GM18868 (cell line): ENCODE results near the gene VASN.
A peak's percentile ranks its signal among the peaks of the same experiment; 100 is the strongest.
"Not testable (repeated sequence)": the region's sequence is repeated elsewhere in the genome, so short reads cannot be mapped to it uniquely, and the experiment has no call there.

Source experiments
- ATAC-seq: cut with Tn5 transposase; IDR thresholded peaks from one replicate; pipeline ENCODE4 v1.9.1; 2021; ENCODE audit warnings: mild to moderate bottlenecking, moderate library complexity; ENCODE audit not compliant: unreplicated experiment

The VASN gene

DNA sequence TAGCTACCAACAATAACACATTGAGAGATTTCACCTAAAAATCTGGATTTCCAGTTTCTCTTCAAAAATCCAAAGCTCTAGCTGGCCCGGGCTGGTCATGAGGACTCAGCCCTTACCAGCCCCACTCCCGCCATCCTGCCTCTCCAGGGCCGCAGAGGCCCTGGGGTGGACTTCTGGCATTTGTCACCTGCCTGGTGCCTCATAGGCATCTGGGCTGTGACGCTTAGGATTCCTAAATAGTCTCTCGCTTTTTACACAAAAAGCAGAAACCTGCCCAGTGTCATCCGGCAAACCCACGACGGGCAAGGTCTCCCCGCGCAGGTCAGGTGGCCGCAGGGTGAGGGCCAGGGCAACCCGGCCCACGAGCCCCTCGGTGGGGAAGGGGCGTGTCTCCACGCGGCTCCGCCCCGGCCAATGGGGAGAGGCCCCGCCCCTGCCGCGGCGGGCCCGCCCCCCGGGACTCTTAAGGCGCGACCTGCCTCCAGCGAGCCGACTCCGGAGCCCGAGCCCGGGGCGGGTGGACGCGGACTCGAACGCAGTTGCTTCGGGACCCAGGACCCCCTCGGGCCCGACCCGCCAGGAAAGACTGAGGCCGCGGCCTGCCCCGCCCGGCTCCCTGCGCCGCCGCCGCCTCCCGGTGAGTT is at the start of gene VASN:
TSS of gene VASN (plus strand) at position 492 of the 644 bp plus-strand sequence. CDS start 9,030 bp downstream, outside the sequence.
- peak; percentile 79 for ATAC-seq

DNA sequence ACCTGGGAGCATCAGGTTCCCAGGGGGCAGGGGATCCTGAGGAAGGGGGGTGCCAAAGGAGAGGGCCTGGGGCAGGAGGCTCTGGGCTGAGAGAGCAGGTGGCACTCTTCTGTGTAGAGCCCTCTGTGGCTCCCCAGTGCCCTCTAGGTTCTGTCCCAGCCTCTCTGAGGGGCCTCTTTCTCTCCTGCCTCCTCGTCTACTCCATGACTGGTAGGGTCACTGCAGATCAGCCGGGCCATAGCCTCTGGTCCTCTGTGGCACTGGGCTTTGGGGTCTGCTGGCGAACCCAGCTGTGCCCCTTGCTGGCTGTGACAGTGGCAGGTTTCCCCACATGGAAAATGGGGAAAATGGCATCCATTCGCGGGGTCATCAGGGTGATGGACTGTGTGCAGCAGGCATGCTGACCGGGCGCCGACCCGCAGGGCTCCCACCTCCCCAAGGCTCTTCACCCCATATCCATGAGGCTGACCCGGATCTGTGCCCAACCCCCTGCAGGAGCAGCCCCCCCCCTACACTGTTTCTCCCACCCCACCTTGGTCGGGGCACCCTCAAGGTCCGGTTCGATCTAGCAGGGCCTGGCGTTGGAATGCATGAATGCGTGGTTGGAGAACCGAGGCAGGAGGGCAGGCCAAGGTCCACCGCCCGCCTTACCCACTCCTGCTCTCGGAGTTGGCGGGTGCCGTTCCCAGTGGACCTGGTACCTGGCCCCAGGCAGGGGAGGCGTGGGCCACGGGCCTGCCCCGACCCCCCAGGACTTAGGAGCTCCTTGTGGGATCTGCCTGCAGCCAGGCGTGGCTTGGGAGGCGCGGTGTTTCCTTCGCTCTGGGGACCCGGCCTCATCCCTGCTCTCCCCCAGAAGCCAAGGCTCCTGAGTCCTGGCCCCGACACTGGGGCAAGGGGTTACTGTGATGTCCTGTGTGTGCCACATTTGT is 49.3 kb upstream of the VASN start:
- ATAC-seq: no peak

DNA sequence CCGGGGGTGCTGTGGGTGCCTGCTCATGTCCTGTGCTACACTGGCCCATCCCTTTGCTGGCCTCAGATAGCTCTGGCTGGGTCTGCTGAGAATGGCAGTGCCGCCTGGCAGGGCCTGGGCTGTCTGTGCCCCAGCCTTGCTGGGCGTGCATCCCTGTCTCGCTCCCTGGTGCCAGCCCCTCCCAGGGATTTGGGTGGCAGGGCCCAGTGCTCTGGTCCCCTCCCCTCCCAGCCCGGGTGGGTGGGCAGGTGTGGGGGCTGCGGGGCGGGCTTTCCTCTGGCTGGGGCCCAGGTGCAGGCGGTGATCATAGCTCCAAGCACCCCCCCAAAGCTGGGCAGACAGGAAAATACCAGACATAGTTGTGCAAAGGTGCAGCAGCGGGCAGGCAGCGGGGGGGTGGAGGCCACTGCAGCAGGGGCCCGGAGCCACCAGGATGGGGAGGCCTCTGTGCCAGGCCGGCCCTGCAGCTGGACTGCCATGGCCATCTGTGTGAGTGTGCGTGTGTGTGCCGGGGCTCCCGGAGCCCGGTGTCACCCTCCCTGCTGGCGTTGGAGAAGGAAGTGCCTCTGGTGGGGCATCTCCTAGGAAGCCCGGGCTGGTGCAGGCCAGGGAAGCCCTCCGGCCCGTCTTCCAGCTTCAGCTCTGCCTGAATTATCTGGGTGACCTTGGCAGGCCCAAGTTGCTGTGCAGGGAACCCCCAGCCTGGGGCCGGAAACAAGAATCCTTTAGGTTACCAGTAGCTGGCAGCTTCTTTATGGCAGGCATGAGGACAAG is 48.4 kb upstream of the VASN start:
- no peak for ATAC-seq

DNA sequence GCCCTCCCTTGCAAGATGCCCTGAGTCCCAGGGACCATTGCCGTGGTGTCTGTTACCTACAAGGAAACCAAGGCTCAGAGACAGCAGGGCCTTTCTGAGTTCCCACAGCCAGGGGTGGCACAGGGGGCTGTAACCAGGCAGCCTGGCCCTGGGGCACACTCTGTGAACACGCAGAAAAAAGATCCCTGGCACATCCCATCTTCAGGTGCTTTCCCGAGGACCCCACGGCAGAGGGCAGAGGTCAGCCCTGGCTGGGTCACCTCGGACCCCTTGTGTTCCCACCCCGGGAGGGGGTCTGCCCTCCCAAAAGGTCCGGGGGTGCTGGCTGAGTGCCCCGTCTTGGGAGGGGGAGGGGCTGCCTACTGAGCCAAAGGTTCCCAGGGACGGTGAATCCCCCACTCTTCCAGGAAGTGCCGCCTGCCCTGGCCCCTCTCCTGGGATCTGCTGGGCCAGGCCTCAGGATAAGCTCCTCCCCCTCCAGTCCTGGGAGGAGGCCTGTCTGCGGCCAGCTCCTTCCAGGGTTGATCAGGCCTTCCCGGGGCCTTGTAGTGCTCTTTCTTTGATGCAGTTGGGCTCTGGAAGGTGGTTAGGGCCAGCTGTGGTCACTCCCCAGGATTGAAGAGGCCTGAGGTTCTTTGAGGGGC is 47.7 kb upstream of the VASN start:
- ATAC-seq: no peak

DNA sequence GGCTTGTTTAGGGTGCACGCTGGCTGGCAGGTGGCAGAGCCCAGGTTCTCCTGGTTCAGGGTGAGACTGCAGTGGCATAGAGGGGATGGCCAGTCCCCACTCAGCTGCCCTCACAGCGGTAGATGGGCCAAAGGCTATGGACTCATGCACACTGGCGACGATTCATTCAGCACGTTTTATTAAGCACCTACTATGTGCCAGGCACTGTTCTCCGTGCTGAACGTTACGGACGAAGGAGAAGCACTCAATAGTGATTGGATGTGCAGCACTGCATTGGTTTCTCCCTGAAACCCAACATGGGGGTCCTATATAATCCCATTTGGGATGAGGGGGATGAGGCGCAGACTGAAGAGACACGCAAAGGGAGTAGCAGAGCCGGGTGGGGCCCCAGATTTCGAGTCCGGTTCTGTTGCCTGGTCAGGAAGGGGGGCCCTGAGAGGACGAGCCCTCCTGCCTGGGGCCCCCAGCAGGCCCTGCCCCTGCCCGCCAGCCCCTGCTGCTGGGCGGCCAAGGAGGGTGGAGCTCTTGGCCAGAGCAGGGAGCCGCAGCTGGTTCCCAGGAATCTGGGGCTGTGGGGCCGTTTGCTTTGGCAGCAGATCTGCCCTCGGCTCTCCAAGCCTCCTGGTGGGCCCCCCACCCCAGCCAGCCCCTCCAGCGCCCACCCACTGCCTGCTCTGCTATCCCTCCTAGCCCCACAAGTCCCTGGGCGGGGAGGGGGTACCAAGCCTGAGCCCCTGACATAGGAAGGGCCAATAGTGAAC is 47.0 kb upstream of the VASN start:
- ATAC-seq: no peak

DNA sequence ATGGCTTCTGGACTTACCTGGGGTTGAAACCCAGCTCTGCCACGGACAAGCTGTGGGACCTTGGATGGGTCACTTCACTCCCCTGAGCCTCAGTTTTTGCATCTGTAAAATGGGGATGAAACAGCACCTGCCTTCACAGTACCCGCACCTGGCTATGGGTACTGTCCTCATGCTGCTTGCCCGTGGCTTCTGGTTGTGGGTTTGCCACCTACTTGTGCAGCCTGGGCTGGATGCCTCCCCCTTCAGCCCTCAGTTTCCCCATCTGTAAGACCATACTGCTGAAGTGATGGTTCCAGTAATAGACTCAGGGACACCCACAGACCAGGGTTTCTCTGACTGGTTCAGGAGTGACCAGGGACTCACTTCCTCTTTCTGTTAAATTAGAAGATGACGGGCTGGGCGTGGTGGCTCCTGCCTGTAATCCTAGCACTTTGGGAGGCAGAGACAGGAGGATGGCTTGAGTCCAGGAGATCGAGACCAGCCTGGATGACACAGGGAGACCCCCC is 46.3 kb upstream of the VASN start:
- ATAC-seq: no peak

DNA sequence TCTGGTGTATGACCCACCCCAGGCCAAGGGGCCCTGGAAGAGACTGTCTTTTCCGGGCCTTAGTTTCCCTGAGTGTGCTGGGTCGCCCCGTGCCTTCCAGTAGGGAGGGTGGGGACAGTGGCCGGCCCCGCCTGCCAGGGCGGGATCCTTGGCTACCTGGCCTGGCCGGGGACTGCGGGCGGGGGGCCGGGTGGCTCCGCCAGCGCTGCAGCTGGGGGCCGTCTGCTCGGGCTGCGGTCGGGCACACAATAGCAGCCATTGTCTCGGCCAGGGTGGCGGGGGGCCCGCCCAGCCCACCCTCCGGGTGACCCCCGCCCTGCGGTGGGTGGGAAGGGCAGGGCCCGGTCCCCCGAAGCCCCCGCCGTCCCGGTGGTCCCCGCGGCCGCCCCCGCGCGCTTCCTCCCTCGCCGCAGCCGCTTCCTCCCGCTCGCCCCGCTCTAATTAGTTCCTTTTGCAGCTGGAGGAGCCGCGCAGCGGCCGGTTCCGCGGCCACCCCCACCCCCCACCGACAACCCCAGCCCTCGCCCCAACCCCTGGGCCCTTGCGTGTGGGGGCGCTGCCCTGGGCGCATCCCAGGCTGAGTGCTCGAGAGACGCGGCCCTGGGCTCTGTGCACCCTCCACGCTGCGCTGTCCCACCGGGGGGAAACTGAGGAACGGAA is 44.1 kb upstream of the VASN start:
- ATAC-seq: no peak

DNA sequence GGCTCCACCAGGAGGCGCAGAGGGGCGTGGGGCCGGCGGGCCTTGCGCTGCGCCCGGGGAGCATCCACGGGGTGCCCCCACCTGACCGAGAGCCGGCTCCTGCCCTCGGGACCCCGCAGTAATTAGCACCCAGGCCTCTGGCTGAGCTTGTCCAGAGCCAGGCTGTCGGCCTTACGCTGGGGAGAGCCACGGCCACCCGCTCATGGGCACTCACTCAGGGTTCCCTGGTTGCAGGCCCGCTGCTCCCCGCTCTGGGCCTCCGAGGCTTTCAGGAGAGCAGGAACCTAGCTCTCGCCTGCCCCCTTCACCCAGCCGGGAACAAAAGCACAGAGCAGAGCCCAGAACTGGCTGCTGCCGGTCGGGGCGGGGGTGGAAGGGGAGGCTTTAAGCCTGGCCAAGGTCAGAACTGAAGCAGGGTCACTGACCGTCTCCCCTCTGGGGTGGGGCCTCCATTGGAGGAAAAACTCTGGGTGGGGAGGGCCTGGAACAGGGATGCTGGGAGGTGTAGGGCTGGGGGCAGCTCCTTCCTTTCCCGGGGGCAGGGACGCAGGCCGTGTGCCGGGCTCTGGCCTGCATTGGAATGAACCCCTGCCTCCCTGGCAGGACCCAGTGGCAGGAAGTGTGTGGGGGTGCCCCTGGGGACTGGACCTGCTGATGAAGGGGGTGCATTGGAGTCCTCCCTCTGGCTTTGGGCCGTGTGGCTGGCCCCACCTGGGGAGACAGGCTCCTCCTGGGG is 43.4 kb upstream of the VASN start:
- no peak for ATAC-seq

DNA sequence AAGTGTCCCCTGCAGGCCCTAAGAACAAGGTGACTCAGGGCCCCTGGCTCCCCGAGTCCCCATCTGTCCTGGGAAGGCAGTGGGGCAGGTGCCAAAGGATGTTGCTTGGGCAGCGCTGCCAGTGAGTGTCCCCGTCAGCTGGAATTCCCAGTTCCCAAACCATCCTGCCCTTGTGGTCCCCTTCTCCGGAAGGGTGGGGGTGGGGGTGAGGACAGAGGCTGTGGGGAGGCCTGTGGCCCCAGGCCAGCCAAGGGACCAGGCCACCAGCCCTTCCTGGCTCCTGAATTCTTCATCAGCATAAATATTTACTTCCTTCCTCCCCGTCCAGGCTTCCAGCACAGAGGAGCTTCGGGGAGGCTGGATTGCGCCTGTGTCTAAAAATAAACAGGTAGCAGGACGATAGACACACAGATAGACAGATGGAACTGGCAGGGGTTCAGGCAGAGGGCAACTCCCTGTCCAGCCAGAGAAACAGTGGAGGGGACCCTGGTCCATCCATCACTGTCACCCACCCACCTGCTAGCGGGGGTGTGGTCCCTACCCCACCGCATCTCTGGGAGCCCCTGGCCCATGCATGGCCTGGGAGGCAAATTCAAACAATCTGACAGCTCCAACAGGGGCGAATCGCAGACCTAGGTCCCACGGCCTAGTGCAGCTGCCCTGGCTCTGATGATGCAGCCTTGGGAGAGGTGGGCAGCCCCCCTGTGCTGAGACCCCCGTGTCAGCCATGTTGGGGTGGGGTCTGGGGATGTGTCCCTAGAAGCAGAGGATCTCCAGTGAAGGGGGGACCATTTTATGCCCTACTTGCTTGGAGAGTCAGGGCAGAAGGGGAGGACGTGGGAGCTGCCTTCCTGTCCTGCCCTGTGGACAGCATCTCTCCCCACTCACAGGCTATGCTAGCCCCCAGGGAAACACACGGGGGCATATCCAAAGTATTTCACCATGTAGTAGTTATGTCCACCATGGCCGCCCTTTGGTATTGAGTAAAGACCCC is 42.6 kb upstream of the VASN start:
- ATAC-seq: no peak

DNA sequence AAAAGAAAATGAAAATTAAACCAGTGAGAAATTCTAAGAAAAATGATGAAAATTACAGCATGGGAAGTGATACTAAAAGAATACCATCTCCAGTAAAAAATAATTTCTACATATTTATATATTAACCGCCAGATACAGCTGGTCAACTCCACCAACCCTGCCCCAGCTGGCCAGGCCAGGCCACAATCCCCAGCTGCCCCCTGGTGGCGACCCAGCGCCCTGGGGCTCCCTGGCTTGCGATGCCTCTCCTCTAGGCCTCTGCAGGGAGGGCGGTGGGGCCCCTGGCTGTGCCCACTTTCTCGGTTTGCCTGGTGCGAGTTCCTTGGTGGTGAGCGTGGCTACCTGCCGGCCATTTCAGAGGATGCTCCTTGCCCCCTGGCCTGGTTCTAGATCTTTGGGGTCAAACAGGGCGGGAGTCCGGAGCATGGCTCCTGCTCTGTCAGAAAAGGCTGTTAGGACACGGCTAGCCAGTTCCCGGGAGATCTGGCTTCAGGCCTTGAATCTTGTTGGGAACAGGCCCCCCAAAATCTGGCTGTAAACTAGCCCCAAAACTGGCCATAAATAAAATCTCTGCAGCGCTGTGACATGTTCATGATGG is 41.3 kb upstream of the VASN start:
- ATAC-seq: no peak

DNA sequence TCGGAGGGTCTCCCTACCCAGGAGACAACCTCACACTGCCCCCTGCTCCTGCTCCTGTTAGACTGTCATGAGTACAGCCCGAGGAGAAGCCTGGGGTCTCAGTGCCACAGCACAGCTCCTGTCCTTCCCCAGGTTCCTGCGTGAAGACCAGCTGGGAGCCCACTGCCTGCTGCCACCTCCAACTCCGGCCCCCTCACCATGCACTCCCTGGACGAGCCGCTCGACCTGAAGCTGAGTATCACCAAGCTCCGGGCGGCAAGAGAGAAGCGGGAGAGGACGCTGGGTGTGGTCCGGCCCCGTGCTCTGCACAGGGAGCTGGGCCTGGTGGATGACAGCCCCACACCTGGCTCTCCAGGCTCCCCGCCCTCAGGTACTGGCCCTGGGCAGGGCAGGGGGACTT is 39.6 kb upstream of the VASN start:
- no peak for ATAC-seq

DNA sequence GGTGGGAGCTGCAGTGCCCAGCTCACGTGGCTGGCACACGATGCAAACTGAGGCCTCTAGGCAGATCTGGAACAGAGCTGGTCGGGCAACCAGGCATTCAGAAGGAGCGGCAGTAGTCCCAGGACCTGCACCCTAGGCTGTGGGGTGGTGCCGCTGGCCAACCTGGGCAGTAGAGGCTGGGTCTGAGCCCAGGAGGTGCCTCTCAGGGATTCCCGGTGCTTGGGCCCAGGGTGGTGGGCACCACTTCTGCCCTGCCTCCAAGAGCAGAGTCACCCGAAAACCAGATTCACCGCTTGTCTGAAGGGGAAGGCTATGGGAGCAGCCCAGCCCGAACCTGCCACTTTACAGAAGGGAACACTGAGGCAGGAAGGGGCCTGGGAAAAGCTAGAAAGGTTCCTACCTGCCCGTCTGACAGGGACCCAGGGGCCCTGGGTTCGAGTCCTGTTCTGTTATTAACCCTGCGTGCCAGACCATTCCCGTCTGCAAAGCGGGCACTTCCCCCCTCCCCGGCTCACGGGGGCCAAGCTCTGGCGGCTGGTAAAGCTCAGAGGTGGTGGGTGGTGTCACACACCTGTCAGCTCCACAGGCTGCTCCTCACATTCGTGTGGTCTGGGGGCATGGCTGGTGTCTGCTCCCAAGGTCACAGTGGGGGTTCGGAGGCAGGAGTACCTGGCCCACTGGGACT is 38.9 kb upstream of the VASN start:
- ATAC-seq: no peak

DNA sequence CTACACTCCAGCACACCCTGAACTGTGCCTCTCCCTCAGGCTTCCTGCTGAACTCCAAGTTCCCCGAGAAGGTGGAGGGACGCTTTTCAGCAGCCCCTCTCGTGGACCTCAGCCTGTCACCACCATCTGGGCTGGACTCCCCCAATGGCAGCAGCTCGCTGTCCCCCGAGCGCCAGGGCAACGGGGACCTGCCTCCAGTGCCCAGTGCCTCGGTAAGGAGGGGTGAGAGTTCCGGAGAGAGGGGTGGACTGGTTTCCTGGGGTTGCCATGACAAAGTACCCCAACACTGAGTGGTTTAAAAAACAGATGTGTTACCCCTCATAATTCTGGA is 38.4 kb upstream of the VASN start:
- no peak for ATAC-seq

DNA sequence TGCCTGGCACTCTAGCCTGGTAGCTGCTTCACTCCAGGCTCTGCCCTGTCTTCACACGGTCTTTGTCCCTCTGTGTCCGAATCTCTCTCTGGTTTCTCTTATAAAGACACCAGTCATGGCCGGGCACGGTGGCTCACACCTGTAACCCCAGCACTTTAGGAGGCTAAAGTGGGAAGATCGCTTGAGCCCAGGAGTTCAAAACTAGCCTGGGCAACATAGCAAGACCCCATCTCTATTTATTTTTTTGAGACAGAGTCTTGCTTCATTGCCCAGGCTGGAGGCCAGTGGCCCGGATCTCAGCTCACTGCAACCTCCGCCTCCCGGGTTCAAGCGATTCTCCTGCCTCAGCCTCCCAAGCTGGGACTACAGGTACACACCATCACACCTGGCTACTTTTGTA is 37.9 kb upstream of the VASN start:
- not testable (repeated sequence) for ATAC-seq

DNA sequence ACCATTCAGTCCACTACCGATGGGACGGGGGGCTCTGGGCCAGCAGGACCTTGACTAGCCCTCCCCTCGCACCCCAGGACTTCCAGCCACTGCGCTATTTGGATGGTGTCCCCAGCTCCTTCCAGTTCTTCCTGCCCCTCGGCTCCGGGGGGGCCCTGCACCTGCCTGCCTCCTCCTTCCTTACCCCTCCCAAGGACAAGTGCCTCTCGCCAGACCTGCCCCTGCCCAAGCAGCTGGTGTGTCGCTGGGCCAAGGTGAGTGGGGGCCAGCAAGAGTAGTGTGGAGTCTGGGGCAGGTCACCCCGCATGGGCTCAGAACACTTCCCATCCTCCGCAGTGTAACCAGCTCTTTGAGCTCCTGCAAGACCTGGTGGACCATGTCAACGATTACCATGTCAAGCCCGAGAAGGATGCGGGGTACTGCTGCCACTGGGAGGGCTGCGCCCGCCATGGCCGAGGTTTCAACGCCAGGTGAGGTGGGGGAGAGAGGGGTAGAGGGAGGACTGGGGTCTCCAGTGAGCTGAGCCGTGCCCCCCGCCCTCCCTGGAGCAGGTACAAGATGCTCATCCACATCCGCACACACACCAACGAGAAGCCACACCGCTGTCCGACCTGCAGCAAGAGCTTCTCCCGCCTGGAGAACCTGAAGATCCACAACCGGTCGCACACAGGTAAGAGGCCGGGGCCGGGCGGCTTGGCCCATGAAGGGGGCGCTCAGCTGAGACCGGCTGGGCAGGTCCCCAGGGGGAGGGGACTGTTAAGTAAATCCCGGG is 36.7 kb upstream of the VASN start:
- ATAC-seq: no peak
